Mucosa of descending colon (tissue), 3 donors: ENCODE measurements around the gene VPS13D. TPM values are rescaled to one million over a fixed set of nuclear protein-coding genes. Genes with fewer than 3 reads are reported as not detected.

Experiments used
- ATAC-seq: fragments of 200-7000 bp; cut with Tn5 transposase; one replicate; pipeline ENCODE4 v1.9.1; 2020; ENCODE audit warnings: mild to moderate bottlenecking, moderate library complexity
- DNase-seq, 3 donors: peaks; one replicate each; pipeline ENCODE4 v3.0.0-alpha.2; 2020
- H3K36me3 ChIP-seq: fragments of 200-600 bp; one replicate; pipeline ENCODE4 v1.8.0; 2021; ENCODE audit warnings: low read depth, mild to moderate bottlenecking
- H3K4me1 ChIP-seq: fragments of 200-600 bp; one replicate; pipeline ENCODE4 v1.8.0; 2021; ENCODE audit warnings: low read depth, mild to moderate bottlenecking
- H3K4me3 ChIP-seq: fragments of 200-600 bp; one replicate; pipeline ENCODE4 v1.8.0; 2021; ENCODE audit warnings: mild to moderate bottlenecking
- H3K9me3 ChIP-seq: fragments of 200-600 bp; one replicate; pipeline ENCODE4 v1.8.0; 2021; ENCODE audit warnings: mild to moderate bottlenecking
- CTCF ChIP-seq: fragments of 200-600 bp; IDR thresholded peaks from one replicate; pipeline ENCODE4 v1.8.0; 2022; ENCODE audit warnings: antibody characterized with exemption, mild to moderate bottlenecking
- intact Hi-C, 2 donors: fragments of 100-400 bp; cut with DNase I in 1 of 2; cut with micrococcal nuclease in 1 of 2; formaldehyde crosslinking; loops; one replicate each; pipeline versions ENCODE4 v1.11.0 to v1.11.1; 2022; cut with DNase I, micrococcal nuclease
- total RNA-seq, 3 donors: library from RNA; stranded (reverse); fragmentation: NEBNext Ultra II Directional in 2 of 3; extraction: Animal tissue kit (Norgen Biotek cat#: 25700) in 2 of 3; gene quantifications; one replicate each; pipeline versions ENCODE4 v1.2.1 to v1.2.4, GENCODE V29; 2021 to 2023
- donor health status: DM: no; HTN: no; CAD: no; lungs with moderate emphysema.
- donor health status: DM: no; HTN: no; CAD: no.
- donor health status: DM: no; HTN: yes; CAD: no.

VPS13D gene
- total RNA-seq, 3 donors from 2014 or later = 70.1 to 96.6 (median 96.6) TPM

GRCh38 chr1:12436345-12436658 is 206.5 kb downstream of the VPS13D start:
- no peak for ATAC-seq
- H3K36me3 ChIP-seq = no peaks in the 10 kb centered on the region
- no peak for DNase-seq
- peaks cover 16% of the 10 kb centered on the region for H3K4me1 ChIP-seq
- TF ChIP-seq CTCF = no peak
- H3K4me3 ChIP-seq = no peak overlapping the region
- H3K9me3 ChIP-seq = no peaks in the 10 kb centered on the region
- intact Hi-C loops = no loop called here

GRCh38 chr1:12436817-12437599 is 207.2 kb downstream of the VPS13D start:
- no peak for TF ChIP-seq CTCF
- intact Hi-C loops = no loop called here
- Histone ChIP-seq H3K36me3 (no peaks in the 10 kb centered on the region), H3K4me3 (no peak overlapping the region), H3K4me1 (peaks cover 16% of the 10 kb centered on the region), H3K9me3 (no peaks in the 10 kb centered on the region)
- no peak for DNase-seq
- ATAC-seq = no peak

- TF ChIP-seq CTCF = no peak
- intact Hi-C loops = no loop called here
- H3K9me3 ChIP-seq = no peaks in the 10 kb centered on the region
- ATAC-seq (no peak), DNase-seq (no peak)
- H3K4me3 ChIP-seq = no peak overlapping the region
- H3K4me1 ChIP-seq = peaks cover 16% of the 10 kb centered on the region
- no peaks in the 10 kb centered on the region for H3K36me3 ChIP-seq
Measured at GRCh38 chr1:12437629-12438028, 207.8 kb downstream of the VPS13D start.

- intact Hi-C loops = no loop called here
- H3K9me3 ChIP-seq = no peaks in the 10 kb centered on the region
- ATAC-seq (peak; percentile 31), DNase-seq (no peak)
- peaks cover 10% of the 10 kb centered on the region for H3K4me1 ChIP-seq
- no peaks in the 10 kb centered on the region for H3K36me3 ChIP-seq
- H3K4me3 ChIP-seq = no peak overlapping the region
- no peak for TF ChIP-seq CTCF
Measured at GRCh38 chr1:12438349-12438924, 208.6 kb downstream of the VPS13D start.

- Histone ChIP-seq H3K36me3 (no peaks in the 10 kb centered on the region), H3K9me3 (no peaks in the 10 kb centered on the region), H3K4me1 (peaks cover 4% of the 10 kb centered on the region), H3K4me3 (no peak overlapping the region)
- intact Hi-C loops = no loop called here
- TF ChIP-seq CTCF = no peak
- ATAC-seq (no peak), DNase-seq (no peak)
Measured at GRCh38 chr1:12439073-12439472, 209.2 kb downstream of the VPS13D start.
